ENCODE results near the gene ATXN7L2.

- no peak for TF ChIP-seq CREB1 (IDR thresholded peaks at IDR 0.05; ENCODE audit: low read depth)
- TF ChIP-seq TCF7 (IDR thresholded peaks at IDR 0.05; ENCODE audit: borderline replicate concordance) = no peak
- no peak for TF ChIP-seq POLR2A (IDR thresholded peaks at IDR 0.05; ENCODE audit: low read depth, low read length)
- TF ChIP-seq CTCF (IDR thresholded peaks at IDR 0.05 in 2 of 3, conservative IDR thresholded peaks at IDR 0.05 in 1 of 3; ENCODE audit: control insufficient read depth in 2 of 3, extremely low read depth in 1 of 3, insufficient read depth in 1 of 3, low read depth in 3 of 3, low read length in 3 of 3) = no peak
- TF ChIP-seq GABPA (IDR thresholded peaks at IDR 0.05; ENCODE audit: low read depth) = no peak
Measured at GRCh38 chr1:109500941-109501381, 17.3 kb downstream of the ATXN7L2 start.

All from GM12878 (cell line).